Fibroblast of skin of abdomen (primary cell): ENCODE measurements around the gene TCP10L.
"Not testable (repeated sequence)": the region's sequence is repeated elsewhere in the genome, so short reads cannot be mapped to it uniquely, and the experiment has no call there.

Source experiments
- DNase-seq: peaks from one replicate; pipeline ENCODE4 v3.0.0-alpha.2; 2013

The TCP10L gene

DNA sequence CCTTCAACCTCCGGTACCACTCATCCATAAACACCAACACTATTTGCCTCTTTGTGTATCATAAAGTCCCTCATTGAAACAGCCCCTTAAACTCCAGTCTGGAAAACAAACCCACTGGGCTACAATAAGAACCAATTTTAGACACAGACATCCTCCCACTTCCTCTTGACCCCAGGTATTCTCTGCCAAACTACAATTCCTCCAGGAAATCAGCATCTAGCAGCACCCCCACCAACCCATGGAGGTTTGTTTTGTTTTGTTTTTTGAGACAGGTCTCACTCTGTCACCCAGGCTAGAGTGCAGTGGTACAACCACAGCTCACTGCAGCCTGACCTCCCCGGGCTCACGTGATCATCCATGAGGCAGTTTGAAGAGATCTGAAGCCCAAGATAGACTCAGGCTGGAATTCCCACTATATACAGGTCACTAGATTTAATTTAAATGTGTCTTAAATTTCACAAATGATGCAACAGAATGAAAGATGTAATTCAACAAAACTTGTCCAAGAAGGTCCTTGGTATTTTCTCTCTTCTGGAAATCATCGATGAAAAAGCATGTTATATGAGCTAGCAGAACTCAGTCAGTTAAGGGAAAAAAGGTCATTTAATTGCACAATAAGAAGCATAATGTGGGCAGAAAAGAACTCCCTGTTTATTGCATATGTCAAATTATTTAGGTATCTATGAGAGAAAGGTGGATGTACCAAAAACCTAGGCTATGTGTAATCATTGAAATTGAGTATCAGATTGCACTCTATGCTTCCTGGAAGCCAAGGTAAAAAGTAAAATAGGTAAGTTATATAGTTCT lies 30.3 kb downstream of the TCP10L start:
- DNase-seq, result peak; percentile 38

DNA sequence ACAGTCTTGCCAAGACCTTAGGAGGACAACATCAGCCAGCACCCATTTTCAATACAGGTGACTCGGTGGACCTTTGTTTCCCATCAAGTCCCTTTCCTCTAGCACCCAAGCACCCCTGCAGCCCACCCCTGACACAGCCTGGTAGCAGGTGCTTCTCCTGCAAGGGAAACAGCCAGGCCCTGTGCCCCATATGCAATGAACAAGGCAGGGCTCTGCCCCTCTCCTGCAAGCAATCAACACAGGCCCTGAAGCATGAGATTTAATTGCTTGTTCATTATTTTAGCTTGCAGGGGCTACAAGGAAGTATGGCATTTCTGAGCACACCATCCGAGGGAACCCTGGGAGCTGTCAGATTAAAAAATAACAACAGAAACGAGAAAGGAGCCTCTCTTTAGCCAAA lies 35.4 kb downstream of the TCP10L start:
- no peak for DNase-seq

DNA sequence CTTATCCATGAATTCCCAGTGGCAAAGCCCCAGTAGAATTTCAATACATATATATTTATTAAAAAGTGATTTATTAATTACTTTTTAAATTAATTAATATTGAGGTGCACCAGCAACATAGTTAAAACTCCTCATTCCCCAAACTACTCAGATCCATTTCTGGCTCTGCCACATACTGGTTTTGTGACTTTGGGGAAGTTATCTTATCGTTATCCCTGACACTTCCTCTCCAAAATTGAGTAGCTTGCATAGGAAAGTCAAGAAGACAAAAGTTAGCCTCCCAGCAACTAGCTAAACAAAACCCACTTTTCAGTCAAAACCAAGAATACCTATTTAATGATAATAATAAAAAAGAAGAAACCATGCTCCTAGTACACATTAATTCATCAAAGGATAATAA lies 35.9 kb downstream of the TCP10L start:
- DNase-seq, result no peak

DNA sequence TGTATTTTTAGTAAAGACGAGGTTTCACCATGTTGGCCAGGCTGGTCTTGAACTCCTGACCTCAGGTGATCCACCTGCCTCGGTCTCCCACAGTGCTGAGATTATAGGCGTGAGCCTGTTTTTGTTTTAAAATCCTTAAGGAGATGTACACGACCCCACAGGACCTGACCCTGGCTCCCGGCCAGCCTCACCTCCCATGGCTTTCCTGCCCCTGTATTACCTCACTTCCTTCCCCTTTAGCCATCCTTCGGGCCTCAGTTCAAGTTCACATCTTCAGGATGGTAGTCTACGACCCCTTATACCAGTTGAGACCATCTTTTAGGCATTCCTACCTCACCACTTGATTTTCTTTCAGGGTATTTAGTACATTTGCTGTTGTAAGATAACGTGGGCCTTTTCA lies 36.3 kb downstream of the TCP10L start:
- no peak for DNase-seq

DNA sequence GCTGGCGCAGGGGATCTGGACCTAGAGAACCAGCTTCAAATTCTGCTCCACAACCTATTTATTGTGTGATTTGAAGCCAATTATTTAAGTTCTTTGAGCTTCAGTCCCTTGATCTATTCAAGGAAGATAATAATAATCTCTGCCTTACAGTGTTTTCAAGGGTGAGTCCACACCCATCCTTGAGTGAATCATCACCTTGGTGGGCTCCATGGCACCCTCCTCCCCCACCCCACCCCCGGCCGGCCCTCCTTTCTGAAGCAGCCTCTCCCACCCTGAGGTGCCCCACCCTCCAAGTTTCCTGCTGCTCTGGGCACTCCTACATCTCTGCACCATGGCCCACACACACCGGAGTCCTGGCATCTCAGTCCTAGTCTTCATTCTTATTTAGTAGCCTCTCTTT lies 38.3 kb downstream of the TCP10L start:
- no peak for DNase-seq

DNA sequence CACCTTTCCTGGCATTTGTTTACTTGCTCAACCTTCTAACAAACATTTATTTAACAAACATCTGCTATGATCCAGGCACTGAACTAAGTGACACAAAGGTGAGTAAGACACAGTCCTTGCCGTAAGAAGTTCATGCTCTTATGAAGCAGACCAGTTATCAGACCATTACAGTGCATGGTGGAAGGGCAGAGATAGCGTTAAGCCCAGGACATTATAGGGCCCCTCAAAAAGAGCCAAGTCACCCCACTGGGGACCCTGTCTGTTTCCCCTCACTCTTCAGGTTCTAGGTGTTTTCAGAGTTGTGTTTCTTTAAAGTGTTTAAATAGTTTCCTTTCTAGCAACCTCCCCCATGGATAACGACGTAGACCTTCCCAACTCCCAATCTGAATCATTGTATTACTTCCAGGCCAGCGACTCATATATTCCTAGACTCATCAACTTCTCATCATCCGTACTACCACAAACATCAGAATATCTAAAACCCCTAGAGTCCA lies 39.3 kb downstream of the TCP10L start:
- DNase-seq, result peak; percentile 44

DNA sequence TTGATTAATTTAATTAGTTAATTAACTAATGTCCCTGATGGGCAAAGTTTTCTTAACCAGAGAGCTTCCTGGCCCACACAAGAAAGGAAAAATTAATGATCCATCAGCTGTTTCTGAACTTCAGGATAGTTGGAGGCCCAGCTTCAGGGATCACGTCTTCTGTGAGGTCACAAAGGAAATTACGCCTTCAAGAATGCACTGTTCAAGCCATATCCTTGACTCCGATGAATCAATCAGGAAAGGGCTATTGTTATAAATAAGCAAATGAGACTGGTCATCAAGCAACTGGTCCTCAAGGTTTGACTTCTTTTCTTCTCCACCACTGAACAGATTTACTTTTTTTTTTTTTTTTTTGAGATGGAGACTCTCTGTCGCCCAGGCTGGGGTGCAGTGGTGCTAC lies 40.6 kb downstream of the TCP10L start:
- DNase-seq, result no peak

DNA sequence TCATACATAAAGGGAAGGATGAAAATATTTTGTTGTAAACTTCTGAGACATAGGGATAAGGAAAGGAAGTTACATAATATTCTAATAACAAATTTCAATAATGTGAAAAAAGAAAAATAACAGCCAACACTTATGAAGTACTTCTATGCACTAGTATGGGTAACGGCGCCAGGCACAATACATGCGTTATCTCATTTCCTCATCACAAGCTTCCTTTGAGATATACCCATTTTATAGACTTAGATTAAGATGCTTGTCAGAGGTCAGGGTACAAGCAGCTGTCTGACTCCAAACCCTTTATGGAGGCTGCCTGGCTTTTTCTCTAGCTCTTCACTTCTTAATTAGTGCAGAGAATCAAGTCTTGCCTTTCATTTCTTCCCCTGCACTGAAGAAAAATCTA lies 41.3 kb downstream of the TCP10L start:
- DNase-seq, result no peak

DNA sequence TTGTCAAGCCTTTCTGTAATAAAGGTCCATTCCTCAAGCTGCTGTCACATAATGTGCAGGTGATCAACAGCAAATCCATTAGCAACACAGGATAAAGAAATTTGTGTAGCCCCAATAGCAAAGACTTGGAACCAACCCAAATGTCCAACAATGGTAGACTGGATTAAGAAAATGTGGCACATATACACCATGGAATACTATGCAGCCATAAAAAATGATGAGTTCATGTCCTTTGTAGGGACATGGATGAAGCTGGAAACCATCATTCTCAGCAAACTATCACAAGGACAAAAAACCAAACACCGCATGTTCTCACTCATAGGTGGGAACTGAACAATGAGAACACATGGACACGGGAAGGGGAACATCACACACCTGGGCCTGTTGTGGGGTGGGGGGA lies 42.3 kb downstream of the TCP10L start:
- DNase-seq, result not testable (repeated sequence)

DNA sequence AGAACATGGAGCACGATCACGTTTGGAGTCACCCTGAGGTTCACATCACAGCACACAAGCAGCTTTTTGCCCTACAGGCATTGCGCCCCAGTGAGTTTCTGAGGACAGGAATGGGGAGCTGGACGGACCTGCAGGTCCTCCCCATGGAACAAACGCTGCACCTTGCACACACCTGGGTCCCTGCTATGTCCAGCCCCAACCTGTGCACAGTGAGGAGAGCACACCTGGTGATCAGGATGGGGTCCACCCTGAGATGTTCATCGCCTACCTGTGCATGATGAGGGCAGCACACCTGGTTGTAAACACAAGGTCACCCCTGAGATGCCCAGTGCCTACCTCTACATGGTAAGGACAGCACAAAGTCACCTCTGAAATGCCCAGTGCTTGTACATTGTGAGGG lies 45.9 kb downstream of the TCP10L start:
- no peak for DNase-seq

DNA sequence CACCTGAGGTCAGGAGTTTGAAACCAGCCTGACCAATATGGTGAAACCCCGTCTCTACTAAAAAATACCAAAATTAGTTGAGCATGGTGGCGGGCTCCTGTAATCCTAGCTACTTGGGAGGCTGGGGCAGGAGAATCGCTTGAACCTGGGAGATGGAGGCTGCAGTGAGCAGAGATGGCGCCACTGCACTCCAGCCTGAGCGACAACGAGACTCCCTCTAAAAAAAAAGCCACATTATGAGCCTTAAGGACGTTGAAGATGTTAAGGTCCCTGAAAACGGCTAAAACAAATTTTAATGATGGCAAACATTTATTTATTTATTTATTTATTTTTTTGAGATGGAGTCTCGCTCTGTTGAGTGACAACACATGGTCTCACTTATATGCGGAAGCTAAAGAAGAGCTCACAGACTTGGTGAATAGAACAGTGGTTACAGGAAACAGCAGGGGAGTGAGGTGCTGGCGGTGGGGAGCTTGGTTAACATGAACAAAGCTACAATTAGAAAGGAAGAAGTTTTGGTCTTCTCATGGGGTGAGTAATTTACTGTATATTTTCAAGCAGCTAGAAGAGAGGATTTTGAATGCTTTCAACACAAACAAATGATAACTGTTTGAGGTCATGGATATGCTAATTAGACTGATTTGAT lies 47.1 kb downstream of the TCP10L start:
- no peak for DNase-seq

DNA sequence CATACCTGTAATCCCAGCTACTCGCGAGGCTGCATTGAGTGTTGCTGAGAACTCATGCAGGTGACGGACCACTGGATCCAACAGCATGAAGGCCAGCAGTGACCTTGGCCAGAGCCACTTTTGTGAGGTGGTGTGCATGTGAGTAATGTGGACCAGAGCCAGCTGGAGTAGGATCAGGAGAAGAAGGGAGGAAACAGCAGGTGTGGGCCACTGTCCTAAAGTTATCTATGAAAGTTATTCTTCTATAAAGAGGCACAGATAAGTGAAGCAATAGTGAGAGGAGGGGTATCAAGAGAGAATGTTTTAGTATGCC lies 47.8 kb downstream of the TCP10L start:
- DNase-seq, result no peak

DNA sequence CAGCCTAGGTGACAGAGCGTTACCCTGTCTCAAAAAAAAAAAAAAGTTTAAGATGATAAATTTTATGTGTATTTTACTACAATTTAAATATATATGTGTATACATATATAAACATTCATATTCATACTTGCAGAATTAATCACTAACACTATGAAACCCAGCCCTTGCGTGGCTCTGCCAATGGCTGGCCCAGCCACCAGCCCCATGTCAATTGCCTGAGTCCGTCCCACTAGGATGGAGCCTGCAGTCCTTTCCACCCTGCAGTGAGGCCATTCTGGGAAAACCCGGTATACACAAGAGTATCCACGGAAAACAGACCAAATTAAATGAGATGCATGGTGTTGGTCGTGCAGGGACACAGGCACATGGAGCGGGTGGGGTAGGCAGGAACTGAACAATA lies 49.7 kb downstream of the TCP10L start:
- DNase-seq, result no peak

DNA sequence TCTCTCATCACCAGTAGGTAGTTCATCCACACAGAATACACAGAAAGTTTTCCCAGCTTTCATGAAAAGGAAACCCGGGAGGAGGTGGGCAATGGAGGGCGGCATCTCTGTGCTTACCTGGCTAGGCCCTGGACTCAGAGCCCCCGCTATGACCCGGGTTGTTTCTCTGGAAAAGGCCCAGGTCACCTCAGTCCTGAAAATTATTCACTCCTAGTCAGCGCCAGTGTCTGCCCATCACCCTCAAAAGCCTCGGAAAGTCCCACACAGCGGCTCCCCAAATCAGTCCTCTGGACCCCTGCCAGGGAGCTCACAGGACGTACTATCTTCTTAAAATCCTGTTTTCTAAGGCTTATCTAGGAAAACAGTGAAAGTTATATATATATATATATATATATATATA lies 51.2 kb downstream of the TCP10L start:
- no peak for DNase-seq

DNA sequence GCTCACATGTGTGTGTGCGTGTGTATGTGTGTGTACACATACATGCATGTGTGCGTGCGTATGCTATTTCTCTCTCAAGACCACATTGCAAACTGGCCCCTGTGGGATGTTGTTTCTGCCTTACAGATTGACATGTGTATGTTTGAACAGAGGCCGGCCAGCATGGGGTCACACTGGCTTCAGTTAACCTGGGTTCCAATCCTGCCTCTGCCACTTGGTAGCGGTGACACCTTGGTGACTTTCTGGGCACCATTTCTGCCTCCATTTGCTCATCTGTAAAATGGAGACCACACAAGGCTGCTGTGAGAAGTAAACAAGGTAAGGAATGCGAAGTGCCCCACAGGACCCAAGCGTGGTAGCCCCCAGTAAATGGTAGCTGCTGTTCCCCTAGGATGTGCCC lies 51.7 kb downstream of the TCP10L start:
- no peak for DNase-seq

DNA sequence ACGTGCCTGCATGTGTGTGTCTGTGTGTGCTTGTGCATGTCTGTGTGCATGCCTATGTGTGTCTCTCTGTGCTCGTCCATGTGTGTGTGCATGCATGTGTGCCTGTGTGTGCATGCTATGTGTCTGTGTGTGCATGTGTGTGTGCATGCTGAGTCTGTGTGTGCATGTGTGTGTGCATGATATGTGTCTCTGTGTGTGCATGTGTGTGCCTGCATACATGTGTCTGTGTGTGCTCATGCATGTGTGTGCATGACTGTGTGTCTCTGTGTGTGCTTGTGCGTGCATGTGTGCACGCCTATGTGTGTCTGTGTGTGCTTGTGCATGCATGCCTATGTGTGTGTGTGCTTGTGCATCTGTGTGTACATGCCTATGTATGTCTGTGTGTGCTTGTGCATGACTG lies 52.3 kb downstream of the TCP10L start:
- DNase-seq, result no peak

DNA sequence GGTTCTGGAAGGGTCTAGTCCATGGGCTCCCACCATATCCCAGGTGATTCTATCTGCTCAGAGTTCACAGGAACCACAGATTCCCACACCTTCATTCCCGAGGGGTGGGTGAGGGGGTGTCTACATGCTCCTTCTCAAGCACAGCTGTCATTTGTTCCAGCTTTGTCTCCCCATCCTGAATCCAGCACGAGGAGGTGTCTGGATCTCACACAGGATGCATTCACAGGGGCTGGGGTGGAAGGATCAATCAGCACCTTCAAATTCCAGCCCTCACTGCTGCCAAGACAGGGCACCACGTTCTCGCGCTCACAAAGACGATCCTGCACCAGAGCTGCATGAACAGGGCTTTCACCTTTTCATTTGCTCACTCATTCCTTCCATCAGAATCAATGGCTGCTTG lies 52.7 kb downstream of the TCP10L start:
- no peak for DNase-seq

DNA sequence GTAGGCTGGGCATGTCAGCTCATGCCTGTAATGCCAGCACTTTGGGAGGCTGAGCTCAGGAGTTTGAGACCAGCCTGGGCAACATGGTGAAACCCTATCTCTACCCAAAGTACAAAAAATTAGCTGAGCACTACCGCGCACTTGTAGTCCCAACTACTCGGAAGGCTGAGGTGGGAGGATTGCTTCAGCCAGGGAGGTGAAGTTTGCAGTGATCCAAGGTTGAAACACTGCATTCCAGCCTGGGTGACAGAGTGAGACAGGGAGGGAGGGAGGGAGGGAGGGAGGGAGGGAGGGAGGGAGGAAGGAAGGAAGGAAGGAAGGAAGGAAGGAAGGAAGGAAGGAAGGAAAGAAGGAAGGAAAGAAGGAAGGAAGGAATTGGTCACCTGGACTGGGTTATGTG lies 53.8 kb downstream of the TCP10L start:
- DNase-seq, result not testable (repeated sequence)

DNA sequence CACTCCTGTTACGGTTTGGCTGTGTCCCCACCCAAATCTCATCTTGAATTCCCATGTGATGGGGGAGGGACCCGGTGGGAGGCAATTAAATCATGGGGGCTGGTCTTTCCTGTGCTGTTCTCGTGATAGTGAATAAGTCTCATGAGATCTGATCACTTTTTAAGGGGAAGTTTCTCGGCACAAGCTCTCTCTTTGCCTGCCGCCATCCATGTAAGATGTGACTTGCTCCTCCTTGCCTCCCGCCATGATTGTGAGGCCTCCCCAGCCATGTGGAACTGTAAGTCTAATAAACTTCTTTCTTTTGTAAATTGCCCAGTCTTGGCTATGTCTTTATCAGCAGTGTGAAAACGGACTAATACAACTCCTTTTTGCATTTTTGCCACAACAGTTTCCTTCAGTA lies 54.5 kb downstream of the TCP10L start:
- not testable (repeated sequence) for DNase-seq

DNA sequence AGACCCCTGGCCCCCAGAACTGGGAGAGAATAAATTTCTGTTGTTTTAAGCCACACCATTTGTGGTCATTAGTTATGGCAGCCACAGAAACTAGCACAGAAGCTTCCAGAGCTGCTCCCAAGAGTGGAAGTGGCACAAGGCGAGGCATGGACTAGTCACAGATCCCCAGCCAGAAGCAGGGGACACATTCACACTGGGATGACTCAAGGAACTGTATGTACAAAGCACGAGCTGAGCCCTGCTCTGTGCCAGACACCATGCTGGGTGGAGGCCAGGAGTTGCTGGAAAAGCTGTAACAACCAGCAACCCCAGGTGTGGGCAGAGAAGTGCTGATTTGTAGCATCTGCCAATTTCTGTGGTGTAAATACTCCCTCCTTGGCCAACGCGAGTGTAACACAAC lies 55.6 kb downstream of the TCP10L start:
- DNase-seq, result no peak

DNA sequence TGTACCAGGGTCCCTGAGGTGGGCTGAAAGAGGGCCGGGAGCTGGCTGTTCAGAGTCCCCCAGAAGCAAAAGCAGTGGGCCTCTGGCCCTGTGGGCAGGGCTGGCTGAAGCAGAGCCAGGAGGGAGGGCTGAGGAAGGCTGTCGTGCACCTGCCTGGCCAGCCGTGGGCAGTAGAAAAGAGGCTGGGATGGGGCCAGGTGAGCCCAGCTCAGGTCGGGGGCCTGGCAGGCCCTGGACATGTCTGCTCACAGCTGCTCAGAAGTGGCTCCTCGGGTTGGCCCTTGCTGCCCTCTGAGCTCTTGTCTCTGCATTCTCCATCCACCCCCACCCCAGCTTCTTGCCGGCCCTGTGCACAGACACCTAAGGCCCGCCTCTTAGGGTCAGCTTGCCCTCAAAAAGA lies 60.0 kb downstream of the TCP10L start:
- no peak for DNase-seq

DNA sequence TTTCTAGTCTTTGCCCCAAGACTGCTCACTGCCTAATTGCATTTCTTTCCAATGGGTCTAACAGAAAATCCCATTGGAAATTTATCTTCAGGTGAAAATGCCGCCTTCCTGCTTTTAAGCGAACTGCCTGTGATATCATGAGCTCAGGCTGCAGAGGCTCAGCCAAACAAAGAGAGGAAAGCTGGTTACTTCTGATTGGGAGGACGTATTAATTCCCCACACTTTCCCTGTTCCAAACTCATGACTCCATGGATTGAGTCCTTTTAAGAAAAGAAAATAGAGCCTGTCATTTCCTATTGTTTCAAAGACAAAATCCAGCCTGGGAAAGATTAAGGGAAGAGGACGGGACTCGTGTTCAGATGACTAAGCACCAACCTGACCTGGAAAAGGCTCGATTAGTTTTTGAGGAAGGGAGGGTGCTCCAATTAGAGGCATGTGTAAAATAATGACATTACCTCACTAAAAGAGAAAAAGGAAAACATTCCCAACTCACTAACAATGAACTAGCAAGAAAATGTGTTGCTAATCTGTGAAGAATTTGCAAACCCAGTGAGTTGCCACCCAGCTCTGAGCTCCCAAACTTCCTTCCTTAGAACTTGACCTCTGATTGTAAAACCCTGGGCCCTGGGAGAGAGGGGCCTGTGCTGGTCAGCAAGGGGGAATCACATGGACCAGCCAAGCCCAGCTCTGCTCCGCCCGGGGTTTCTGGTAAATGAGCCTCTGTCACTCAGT lies 61.2 kb downstream of the TCP10L start:
- DNase-seq, result peak; percentile 62
